Spinal cord (tissue), 10 donors: Measurements from ENCODE around the gene DHRS13. TPM values are rescaled to one million over a fixed set of nuclear protein-coding genes. Genes with fewer than 3 reads are reported as not detected.

Experiments used
- DNase-seq, 6 donors: peaks; one replicate each; pipeline versions ENCODE4 v3.0.0 to v3.0.0-alpha.2; 2013 to 2015; ENCODE audit warnings: low spot score in 6 of 6, low read depth in 4 of 6
- H3K27ac ChIP-seq: one replicate; pipeline ENCODE4 v1.5.1; 2013; ENCODE audit warnings: low read depth, low read length, control low read depth
- H3K27me3 ChIP-seq: one replicate; pipeline ENCODE4 v1.6.1; 2013; ENCODE audit warnings: low read length; ENCODE audit not compliant: control insufficient read depth, insufficient read depth
- H3K36me3 ChIP-seq: one replicate; pipeline ENCODE4 v1.6.1; 2013; ENCODE audit warnings: low read length; ENCODE audit not compliant: control insufficient read depth, insufficient read depth
- H3K4me1 ChIP-seq: one replicate; pipeline ENCODE4 v1.6.1; 2013; ENCODE audit warnings: low read length; ENCODE audit not compliant: control insufficient read depth, insufficient read depth
- H3K4me3 ChIP-seq: one replicate; pipeline ENCODE4 v1.5.1; 2013; ENCODE audit warnings: low read depth, low read length, control low read depth
- H3K9me3 ChIP-seq: one replicate; pipeline ENCODE4 v1.6.1; 2013; ENCODE audit warnings: low read length; ENCODE audit not compliant: control insufficient read depth, insufficient read depth
- WGBS: methylation state at CpG from one replicate; pipeline ENCODE4 v1.1.5; 2013; ENCODE audit warnings: missing lambda C conversion rate; ENCODE audit not compliant: insufficient coverage; 5-methylcytosine and 5-hydroxymethylcytosine counted together
- polyA plus RNA-seq, 2 donors: library from polyadenylated mRNA; unstranded; fragments of 120-200 nt; gene quantifications; one replicate each; pipeline ENCODE4 v1.2.1, GENCODE V29; 2013; ENCODE audit not compliant: insufficient read length in 2 of 2
- total RNA-seq, 2 donors: library from RNA; depleted of rRNA in 1 of 2; stranded (reverse); fragments of 120-200 nt in 1 of 2; fragments of >200 nt in 1 of 2; gene quantifications; one replicate each; pipeline versions ENCODE4 v1.2.3 to v1.2.4, GENCODE V29; 2013 to 2014
- donor health status: healthy.

The DHRS13 gene
- total and polyA plus RNA-seq, 4 donors, result 19.8 to 34.0 (median 26.8) TPM

DNA sequence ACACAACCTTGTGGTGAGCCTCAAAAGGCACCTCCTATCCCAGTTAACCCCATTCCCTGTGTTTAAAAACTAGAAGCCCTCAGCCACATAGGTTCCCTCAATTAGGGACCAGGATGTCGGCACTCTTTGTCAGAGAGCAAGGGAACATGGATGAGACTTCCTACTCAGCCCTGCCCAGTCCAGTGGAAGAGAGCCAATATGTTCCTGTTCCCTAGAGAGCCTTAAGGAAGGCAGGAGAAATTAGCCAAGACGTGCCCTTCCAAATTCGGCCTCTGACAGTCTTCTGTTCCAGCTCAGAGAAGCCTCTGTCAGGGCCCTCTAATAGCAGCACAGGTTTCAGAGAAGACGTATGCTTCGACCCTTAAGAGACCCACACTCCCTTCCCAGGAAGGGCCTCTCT lies 14.6 kb upstream of the DHRS13 start:
- Histone ChIP-seq H3K4me1 (no peaks in the 10 kb centered on the region), H3K27me3 (no peaks in the 10 kb centered on the region), H3K9me3 (no peaks in the 10 kb centered on the region), H3K27ac (no peak overlapping the region), H3K4me3 (no peak overlapping the region), H3K36me3 (peaks cover 81% of the 10 kb centered on the region)
- no peak for DNase-seq
- 87% methylated on average over 5 of the region's 5 CpGs for WGBS

DNA sequence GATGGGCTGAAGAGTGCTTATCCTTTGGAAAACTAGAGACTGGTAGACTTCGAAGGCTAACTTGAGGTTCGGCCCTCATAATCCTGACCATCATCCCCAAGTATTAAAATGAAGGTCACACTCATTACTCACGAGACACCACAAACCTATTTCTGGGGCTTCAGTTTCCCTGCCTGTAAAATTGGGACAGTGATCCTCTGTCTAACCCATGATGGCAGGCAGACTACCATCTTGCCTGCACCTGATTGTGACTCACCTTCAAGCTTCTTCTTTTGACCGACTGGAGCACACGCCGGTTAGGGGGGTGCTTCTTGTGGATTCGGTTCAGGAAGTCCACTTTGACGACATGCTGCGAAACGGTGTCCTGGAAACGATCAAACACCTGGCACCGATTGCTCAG lies 14.2 kb upstream of the DHRS13 start:
- Histone ChIP-seq H3K27ac (no peak overlapping the region), H3K4me1 (no peaks in the 10 kb centered on the region), H3K36me3 (peaks cover 86% of the 10 kb centered on the region), H3K9me3 (no peaks in the 10 kb centered on the region), H3K4me3 (no peak overlapping the region), H3K27me3 (no peaks in the 10 kb centered on the region)
- WGBS, result 86% methylated on average over 11 of the region's 12 CpGs
- DNase-seq, result no peak

DNA sequence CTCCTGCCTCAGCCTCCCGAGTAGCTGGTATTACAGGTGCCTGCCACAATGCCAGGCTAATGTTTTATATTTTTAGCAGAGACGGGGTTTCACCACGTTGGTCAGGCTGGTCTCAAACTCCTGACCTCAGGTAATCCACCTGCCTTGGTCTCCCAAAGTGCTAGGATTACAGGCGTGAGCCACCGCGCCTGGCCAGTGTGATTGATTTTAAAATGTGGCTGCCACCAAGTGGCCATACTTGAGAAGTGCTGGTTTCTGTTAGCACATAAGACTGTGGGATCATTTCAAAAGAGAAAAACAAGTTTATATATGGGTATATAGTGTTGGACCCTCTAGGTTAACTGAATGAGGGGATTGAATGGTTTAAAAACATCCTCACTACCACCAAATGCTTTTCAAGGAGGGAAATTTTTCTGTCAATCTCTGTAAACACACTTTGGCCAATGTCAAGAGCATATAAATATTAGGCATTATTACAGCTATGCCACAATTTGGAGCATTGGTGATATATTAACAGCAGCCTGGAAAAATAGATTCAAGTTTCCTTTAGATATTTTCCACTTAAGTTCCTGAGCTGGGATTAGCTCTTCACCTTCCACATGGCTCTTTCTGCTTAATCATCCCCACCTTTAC lies 13.5 kb upstream of the DHRS13 start:
- Histone ChIP-seq H3K27ac (no peak overlapping the region), H3K4me3 (no peak overlapping the region), H3K4me1 (no peaks in the 10 kb centered on the region), H3K36me3 (peaks cover 92% of the 10 kb centered on the region), H3K9me3 (no peaks in the 10 kb centered on the region), H3K27me3 (no peaks in the 10 kb centered on the region)
- DNase-seq, result peak in 2 of 6 donors; percentile 62 to 84
- 37% methylated on average over 6 of the region's 6 CpGs for WGBS

DNA sequence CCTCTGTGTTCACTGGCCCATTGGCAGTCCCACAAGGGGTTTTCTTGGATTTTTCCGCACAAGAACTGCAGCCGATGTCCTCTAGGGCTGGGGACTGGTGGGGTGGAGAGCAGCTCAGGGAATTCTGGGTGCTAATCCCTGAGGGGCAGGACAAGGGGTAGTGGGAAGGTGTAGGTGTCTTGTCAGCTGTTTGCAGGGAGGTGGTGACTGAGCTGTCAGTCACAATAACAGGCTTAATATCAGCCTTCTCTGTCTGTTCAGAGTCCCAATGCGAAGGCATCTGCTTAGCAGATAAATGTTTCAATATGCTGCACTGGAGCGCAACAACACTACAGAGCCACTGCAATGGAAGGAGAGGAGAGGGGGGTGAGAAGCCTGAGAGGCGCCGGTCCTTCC lies 10.1 kb upstream of the DHRS13 start:
- DNase-seq, result no peak
- Histone ChIP-seq H3K9me3 (no peaks in the 10 kb centered on the region), H3K4me3 (no peak overlapping the region), H3K27me3 (no peaks in the 10 kb centered on the region), H3K27ac (no peak overlapping the region), H3K4me1 (no peaks in the 10 kb centered on the region), H3K36me3 (peaks cover 95% of the 10 kb centered on the region)
- WGBS, result 97% methylated on average over 5 of the region's 6 CpGs

DNA sequence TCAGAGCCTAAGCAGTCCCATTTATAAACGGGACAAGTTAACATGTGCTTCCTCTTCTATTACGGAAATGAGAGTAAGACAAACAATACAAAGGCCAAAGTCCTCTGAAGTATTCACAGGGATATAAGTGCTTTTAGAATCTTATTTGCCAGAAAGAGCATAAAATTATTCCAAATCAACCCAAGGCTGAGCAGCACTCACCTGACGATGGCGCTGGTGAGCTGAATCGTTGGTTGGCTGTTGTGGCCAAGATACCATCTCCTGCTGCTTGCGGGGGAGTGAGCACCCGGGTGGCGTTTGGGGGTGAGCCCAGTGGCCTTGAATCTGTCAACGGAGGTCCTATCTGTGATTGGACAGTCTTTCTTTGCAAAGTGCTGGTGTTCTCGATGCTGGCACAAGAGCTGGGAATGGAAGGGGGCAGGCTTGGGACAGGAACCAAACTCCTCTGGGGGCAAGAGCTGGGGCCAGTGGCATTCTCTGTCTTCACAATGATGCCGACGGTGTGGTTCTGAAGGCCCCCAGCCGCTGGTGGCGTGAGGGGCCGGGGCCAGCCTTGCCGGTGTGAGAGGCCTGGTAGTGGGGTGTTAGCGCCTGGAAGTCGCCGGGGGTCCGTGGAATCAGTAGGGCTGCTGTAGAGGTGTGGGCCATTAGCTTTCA lies 9.5 kb upstream of the DHRS13 start:
- 78% methylated on average over 18 of the region's 20 CpGs for WGBS
- no peaks in the 10 kb centered on the region for H3K4me1 ChIP-seq
- H3K36me3 ChIP-seq, result peaks cover 95% of the 10 kb centered on the region
- no peaks in the 10 kb centered on the region for H3K27me3 ChIP-seq
- no peak overlapping the region for H3K27ac ChIP-seq
- no peak for DNase-seq
- H3K4me3 ChIP-seq, result no peak overlapping the region
- H3K9me3 ChIP-seq, result no peaks in the 10 kb centered on the region

DNA sequence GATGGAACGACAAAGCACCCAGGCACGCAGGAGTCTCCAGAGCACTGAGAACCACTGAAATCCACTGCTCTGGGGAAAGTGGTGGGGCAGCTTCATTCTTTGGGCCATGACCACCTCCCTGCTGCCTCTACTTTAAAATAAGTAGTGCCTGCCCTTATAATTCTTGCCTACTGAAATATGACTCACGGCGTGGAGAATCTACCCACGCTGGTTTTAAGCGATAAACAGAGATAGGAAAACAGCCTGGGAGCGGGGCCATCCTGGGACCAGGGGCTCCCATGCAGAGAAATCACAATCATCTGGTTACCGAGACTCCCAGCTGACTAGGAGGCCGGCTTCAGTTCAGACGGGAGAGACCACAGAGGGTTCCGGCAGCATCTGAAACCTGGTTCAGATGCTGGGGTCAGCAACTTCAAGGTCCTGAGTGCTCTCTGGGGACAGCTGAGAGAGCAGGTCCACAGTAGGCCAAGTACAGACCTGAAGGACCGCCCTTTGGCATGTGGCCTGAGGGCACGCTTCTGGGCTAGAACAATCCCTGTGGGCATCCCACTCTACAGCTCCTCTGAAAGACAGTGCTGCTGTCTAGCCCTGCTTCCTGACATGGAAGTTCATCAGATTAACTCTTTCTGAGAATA lies 8.6 kb upstream of the DHRS13 start:
- 94% methylated on average over 13 of the region's 13 CpGs for WGBS
- no peaks in the 10 kb centered on the region for H3K27me3 ChIP-seq
- H3K36me3 ChIP-seq, result peaks cover 96% of the 10 kb centered on the region
- H3K4me1 ChIP-seq, result peaks cover 6% of the 10 kb centered on the region
- no peaks in the 10 kb centered on the region for H3K9me3 ChIP-seq
- DNase-seq, result no peak
- no peak overlapping the region for H3K4me3 ChIP-seq
- no peak overlapping the region for H3K27ac ChIP-seq

DNA sequence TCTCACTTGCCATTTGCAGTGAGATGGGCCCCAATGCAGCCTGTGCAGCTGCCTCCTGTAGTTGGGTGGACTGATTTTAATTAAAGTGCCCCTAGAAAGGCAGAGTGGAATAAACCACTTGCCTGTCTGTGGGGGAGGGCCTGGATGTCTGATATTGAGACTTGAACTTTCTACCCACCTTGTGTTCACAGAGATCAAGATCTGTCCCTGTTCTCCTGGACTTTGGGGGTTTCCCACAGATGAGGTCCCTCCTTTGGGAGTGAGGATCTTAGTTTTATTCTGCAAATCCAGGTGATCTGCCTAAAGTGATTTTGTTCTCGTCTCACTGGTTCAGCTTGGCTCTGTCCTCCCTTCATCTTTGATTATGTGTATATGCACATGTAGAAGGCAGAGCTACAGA lies 7.7 kb upstream of the DHRS13 start:
- no CpG with 5 or more reads among the region's 1 CpG for WGBS
- DNase-seq, result no peak
- no peaks in the 10 kb centered on the region for H3K27me3 ChIP-seq

DNA sequence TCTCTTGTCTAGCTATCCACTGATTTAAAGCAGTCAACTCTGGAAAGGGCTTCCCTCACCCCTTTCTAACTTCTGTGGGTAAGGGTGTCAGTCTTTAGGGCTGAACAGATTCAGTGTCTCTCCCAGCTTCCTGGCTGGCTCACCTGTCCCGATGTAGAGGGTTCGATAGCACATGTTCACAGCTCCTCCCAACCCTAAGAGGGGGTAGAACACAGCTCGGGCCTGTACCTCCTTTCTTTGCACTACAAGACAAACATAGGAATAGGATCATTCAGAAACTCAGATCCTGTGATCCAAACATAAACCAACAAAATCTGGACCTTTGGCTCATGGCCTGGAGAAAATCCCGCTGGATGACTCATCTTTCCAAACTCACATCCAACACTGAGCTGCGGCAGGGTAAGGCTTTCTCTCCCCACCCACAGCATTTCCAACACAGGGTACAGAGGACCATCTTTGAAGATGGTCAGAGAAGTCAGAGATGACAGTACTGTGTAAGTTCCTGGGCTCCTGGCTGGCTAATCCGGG lies 5.8 kb upstream of the DHRS13 start:
- no peak for DNase-seq
- H3K4me1 ChIP-seq, result peaks cover 12% of the 10 kb centered on the region
- H3K27ac ChIP-seq, result no peak overlapping the region
- peaks cover 82% of the 10 kb centered on the region for H3K36me3 ChIP-seq
- WGBS, result 92% methylated on average over 5 of the region's 6 CpGs
- no peaks in the 10 kb centered on the region for H3K9me3 ChIP-seq
- no peak overlapping the region for H3K4me3 ChIP-seq
- no peaks in the 10 kb centered on the region for H3K27me3 ChIP-seq

More for the DNA sequence above, 7.7 kb upstream of the DHRS13 start:
- Histone ChIP-seq H3K36me3 (peaks cover 100% of the 10 kb centered on the region), H3K4me1 (peaks cover 12% of the 10 kb centered on the region), H3K4me3 (no peak overlapping the region), H3K27ac (no peak overlapping the region), H3K9me3 (no peaks in the 10 kb centered on the region)

DNA sequence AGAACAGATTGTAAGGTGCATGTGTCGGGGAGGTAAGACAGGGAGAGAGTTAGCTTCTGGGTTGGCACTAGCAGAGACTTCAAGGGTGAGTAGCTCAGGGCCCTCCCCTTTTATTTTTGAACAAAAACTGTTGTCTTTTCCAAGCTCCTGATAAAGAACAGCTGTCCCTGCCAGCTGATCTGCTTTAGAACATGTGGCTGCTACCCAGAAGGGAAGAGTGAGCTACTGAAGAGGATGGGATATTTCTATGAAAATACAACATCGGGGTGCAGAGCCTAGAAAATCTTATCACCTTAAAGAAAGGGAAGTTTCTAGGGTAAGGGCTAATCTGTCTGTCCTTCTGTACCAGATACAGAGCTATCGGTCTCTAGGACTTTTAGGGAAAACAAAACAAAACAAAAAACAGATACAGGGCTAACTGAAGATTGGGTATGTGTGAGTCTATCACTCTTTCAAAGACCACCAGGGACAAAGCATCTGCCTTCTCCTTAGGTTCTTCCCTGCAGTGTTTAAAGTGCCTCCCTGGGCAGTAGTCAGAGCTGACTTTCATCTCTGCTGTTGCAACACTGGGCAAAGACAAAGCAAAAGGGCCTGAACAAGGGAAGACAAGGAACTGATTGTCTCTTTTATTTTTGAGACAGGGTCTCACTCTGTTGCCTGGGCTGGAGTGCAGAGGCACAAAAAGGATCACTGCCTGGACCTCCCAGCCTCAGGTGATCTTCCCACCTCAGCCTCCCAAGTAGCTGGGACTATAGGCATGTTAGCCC lies 5.0 kb upstream of the DHRS13 start:
- no peak overlapping the region for H3K4me3 ChIP-seq
- DNase-seq, result no peak
- H3K27me3 ChIP-seq, result no peaks in the 10 kb centered on the region
- no peaks in the 10 kb centered on the region for H3K9me3 ChIP-seq
- H3K27ac ChIP-seq, result no peak overlapping the region
- 100% methylated on average over 1 of the region's 3 CpGs for WGBS
- peaks cover 12% of the 10 kb centered on the region for H3K4me1 ChIP-seq
- H3K36me3 ChIP-seq, result peaks cover 74% of the 10 kb centered on the region
